SHP77 (cell line): ENCODE results near the gene C19orf38.

Source experiments
- DNase-seq, 2 experiments: peaks; one replicate each; lab custom pipeline; 2025; lab: John Stamatoyannopoulos, UW

C19orf38 gene

GRCh38 chr19:10911579-10912363, 63.6 kb downstream of the C19orf38 start:
- no peak for DNase-seq

DNA sequence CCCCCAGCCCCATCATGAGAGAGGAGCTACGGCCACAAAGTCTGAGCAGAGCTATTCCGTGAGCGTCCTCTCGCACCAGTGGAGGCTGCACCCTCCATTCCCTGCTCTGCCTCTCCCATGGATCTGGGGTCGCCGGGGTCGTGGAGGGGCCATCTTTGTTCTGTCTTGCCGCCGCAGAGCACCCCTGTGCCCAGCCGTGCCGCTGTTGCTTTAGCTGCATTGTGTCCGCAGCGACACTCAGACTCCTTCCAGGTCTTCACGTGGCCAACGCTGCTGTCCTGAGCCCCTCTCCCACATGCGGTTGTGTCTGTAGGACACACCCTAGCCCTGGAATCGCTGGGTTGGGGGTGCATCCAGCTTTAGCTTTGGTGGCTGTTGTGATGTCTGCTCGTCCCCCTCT, 64.4 kb downstream of the C19orf38 start:
- no peak for DNase-seq

DNA sequence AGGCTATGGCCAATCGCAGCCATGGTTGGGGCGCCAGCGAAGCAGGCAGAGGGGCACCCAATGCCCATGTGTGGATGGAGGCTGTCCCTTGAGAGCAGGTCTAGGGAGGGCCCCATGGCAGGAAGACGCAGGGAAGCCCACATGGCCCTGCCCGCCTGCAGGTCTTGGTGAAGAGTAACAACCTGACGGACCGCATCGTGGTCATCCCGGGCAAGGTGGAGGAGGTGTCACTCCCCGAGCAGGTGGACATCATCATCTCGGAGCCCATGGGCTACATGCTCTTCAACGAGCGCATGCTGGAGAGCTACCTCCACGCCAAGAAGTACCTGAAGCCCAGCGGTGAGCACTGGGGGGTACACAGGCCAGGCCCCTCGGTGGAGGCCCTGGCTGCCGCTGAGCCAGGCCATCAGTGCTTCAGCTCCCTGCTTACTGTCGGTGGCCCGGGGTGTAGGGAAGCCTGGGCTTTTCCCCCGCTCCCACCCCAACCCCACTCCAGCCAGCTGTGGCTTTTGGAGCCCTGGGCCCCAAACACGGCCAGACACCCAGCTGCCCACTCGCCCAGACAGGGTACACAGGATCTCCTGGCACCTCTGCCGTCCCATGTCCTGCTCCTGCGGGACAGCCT, 65.6 kb downstream of the C19orf38 start:
- no peak for DNase-seq

DNA sequence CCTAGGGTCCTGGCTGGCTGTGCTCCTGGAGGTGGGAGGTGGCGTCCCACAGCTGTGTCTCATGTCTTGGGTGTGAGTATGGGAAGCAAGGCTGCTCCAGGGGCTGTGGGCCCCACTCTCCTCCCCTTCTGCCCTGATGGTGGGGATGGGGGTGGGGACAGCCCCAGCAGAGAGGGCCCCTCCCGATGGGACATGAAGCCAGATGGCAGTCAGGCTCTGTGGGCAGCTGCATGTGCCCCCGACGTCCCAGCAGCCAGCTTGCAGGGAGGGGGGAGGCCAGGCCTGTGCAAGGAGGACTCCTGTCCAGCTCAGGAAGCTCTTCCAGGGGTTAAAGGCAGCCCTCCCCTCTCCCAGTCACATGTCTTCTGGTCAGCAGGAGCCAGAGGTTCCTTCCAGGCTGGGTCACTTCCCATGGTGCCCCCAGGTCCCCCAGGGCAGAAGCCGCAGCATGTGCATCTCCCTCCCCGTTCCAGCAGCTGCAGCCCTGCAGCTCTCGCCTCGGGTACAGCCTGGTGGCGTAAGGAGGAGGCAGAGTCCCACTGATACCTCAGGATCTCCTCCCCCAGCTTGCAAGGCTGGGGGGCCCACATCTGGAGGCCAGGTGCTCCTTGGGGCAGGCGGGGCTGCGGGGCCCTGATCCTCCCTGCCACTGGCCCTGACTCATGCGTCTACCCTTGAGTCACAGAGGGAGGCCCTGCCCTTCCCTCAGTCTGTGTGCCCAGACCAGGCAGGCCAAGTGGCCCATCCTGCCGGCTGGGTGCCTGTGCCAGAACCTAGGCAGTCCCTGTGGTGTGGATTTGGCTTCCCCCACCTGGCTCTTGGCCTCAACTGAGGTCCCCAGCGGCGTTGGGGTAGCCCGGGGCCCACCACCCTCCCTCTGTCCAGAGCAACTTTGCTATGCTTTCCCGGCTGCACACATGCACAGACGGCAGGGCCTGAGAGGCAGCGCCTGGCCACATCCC, 67.2 kb downstream of the C19orf38 start:
- DNase-seq = no peak

- no peak for DNase-seq
Observed at GRCh38 chr19:10916602-10917001, 68.4 kb downstream of the C19orf38 start.

- DNase-seq = no peak
Observed at GRCh38 chr19:10918359-10918758, 70.1 kb downstream of the C19orf38 start.
